ENCODE results near the gene ARPC5L.
"Not testable (repeated sequence)": the region's sequence is repeated elsewhere in the genome, so short reads cannot be mapped to it uniquely, and the experiment has no call there.

Gene ARPC5L

DNA sequence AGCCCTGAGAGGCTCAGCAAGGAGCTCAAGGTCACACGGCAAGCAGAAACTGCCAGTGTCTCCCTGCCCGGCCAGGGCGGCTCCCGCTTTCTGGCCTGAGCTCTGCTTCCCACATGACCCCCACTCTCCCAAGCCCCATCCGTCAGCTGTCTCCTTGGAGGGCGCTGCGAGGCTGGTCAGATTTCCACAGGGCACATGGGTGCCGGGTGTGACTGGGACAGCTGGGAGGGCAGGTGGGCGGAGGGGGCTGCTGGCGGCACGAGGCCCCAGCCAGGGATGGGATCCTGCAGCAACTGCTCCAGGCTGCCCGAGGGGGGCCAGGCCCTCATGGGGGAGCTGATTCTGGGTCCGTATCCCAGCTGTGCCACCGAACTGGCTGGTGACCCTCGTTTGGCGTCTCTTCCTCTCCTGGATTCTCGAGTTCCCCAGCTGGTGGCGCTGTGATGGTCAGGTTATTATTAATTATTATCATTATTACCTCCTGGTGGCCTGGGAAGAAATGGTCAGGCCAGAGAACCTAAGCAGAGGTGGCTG, 21.6 kb upstream of the ARPC5L start:
- DNase-seq (ENCODE audit: low read depth in 2 of 2), result no peak

DNA sequence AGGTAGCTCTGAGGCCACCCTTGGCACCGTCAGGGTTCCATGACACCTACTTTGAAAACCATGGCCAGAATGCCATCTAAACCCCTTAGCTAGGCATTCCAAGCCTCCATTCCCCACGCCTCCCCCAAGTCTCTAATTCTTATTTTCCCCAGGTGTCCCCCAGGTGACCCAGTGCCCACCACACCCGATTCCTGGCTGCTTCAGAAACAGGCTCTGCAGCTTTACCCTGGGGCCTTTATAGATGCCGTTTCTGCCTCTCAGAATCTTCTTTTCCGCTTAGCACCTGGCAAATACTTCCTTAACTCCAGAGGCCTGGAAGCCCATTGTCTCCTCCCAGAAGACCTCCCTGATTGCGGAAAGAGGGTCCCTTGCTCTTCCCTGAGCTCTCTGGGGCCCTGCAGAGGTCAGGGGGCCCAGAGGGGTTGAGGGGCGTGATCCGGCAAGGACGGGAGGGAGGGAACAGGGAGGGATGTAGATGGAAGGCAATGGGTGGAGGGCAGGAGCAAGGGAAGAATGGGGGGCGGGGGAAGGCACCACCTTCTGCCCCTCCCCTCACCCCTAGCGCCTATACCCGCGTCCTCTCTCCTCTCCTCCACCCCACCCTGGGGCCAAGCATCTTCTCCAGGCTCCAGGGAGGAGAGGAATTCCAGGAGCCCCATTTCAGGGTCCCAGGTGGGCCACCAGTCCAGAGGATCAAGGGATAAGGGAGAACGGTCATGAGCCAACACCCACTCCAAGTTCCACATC, 20.7 kb upstream of the ARPC5L start:
- no peak for DNase-seq (ENCODE audit: low read depth in 2 of 2)

DNA sequence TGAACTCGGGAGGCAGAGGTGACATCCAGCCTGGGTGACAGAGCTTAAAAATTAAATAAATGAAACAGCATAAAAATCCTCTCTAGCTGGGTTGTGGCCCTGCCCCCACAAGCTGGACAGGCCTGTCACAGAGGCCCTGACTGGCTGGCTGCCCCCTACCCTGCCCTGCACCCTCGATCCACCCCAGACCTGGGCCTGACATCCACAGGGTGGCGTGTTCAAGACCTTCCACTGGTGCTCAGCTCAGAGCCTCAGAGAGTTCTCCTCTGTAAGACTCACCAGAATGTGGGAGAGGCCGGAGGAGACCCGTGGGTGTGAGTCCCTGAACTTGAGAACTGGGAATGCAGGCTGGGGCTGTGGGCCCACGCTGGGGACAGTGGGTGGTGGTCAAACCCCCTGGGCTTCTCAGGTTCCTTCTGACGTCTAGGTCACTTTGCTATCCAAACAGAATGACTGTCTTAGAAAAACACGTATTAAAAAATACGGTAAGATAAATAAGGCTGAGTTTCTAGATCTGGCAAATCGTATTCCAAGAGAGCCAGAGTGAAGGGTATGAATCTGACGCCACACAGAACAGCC, 18.4 kb upstream of the ARPC5L start:
- no peak for DNase-seq (ENCODE audit: low read depth in 2 of 2)

DNA sequence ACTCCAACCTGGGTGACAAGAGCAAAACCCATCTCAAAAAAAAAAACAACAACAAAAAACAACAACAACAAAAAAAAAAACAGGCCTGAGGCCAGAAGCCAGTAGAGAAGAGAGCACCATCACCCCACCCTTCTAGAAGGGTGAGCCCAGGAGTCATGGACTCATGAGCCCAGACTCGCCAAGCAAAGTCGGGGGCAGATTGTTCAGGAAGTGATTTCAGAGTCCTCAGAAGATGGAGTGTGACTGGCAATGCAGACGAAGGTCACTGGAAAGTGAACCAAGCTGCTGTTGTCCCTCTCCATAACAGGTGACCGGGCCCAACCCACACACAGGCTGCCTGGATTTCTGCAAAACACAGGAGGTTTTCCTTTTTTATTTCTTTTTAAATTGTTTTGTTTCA, 17.6 kb upstream of the ARPC5L start:
- no peak for DNase-seq (ENCODE audit: low read depth in 2 of 2)

DNA sequence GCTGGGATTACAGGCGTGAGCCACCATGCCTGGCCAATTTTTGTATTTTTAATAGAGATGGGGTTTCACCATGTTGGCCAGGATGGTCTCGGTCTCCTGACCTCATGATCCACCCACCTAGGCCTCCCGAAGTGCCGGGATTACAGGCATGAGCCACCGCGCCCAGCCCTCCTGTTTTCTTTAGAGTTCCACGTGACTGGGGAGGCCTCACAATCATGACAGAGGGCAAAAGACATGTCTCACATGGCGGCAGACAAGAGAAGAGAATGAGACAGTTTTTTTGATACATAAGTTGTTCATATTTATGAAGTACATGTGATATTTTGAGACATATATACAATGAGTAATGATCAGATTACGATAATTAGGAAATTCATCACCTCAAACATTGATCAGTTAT, 15.5 kb upstream of the ARPC5L start:
- not testable (repeated sequence) for DNase-seq (ENCODE audit: low read depth in 2 of 2)

DNA sequence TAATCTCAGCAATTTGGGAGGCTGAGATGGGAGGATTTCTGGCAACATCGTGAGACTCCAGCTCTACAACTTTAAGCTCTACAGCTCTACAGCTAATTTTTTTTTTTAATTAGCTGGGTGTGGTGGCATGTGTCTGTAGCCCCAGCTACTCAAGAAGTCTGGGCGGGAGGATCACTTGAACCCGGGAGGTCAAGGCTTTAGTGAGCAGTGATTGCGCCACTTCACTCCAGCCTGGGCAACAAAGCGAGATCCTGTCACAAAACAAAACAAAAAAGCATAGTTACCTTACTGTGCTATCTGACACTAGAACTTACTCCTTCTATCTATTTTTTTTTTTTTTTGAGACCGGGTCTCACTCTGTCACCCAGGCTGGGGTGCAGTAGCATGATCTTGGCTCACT, 15.0 kb upstream of the ARPC5L start:
- DNase-seq (ENCODE audit: low read depth in 2 of 2), result no peak

DNA sequence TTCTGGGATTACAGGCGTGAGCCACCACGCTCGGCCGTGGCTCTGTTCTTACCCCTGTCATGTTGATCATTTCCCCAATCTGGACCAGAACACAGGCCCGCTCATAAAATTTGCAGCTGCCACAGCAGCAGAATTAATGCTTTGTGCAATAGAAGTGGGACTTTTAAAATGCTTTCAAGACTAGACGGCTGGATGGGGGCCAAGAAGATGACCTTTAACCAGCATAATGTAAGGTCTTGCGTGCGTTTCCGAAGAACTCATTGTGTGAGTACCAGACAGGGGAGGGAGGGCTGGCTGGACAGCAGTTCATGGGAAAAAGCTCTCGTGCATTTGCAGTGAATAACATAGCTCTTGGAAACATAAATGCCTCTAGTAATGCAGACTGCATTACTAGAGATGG, 12.1 kb upstream of the ARPC5L start:
- no peak for DNase-seq (ENCODE audit: low read depth in 2 of 2)

DNA sequence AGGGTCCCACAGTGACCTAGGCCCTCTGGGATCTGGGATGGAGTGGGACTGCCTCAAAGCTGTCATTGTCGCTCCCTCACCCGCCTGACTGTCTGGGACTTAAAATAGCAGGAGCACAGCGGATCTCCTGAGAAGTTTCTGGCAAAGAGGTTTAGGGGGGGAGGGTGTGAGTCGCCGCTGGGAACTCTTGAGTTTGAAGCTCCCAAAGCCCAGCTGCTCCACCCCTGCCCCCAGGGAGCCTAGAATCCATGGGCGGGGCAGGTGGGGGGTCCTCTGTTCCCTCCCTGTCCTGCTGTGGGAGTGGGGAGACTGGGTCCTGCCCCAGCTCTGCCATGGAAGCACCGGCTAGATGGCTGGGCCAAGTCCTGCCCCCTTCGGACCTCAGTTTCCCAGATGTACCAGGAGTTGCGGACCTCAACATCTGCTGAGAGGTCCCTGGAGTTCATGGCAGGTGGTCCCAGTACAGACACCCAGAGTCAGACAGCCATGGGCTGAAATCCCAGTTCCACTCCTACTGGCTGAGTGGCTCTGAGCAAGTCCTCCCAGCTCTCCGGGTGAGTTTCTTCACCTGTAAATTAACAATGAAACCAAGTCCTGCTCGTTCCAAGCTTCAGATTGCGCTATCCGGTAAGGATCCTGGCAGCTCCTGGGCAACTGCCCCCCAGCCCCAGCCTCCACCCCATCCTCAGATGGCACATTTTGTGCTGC, 9.7 kb upstream of the ARPC5L start:
- DNase-seq (ENCODE audit: low read depth in 2 of 2), result no peak

DNA sequence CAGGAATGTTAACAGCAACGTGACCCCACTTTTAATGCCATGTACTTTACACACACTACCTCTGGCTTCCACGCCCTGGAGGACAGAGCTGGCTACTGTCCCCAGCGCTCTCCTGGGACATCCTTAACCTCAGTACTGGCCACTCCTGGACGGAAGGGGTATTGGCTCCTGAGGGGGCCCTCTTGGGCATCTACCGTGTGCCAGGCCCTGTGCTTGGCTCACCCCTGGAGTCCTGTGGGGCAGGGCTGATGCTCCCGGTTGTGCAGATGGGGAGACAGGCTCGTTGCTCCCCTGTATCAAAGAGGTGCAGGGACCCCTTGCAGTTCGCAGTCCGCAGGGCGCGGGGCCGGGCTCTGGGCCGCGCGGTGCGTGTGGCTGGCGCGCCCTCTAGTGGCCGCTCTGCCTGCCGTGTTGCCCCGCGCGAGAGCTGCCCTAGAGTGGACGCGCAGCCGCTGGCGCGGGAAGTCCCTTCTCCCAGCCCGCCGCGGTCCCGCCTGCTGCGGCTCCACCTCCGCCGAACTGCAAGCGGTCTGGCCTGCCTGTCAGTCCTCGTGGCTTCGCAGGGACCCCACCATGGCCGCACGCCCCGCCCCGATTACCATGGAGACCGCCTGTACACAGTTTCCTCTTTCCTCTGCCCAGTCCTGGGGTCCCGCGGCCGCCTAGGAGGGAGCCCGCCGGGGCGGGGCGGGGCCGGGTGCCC, 8.9 kb upstream of the ARPC5L start, which contains the start of gene WDR38:
Gene WDR38 (plus strand): TSS at position 632 of the 703 bp plus-strand sequence. CDS start 72 bp downstream, outside the sequence.
- DNase-seq (ENCODE audit: low read depth in 2 of 2), result peak; percentile 48 to 79

DNA sequence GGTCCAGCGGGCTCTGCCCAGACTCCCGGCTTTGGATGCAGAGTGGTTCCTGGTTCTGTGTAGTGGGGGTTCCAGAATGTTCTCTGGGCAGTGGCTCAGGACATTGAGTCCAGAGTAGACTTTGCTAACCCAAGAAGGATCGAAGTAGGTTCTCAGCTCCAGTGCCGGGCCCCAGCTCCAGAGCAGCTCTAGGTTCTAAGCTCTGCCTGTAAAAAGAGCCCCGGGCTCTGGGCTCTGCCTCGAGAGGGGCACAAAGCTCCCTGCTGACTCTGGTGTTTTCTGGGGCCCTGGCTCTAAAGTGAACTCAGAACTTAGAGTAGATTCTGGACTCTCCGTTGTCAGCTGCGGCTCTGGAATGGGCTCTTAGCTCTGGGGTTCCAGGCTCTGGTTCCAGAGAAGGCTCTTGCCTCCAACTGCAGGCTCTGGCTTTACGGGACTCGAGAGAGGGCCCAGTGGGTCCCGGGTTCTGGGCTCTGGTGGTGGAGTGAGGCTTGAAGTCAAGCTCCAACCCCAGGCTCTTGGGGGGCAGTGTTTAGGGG, 8.3 kb upstream of the ARPC5L start:
- no peak for DNase-seq (ENCODE audit: low read depth in 2 of 2)

DNA sequence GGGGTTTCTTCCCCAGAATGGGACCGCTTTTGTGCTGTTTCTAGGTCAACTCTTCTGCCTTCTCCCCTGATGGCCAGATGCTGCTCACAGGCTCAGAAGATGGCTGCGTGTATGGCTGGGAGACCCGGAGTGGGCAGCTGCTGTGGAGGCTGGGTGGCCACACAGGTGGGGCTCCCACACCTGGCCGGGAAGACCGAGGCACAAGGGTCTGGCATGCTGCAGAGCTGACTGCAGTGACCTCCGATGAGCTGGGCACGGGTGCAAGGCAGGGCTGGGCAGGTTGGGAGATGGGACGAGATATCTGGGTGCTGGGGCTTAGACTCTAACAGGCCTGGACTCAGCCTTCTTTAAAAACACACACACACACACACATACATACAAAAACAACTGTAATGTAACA, 7.8 kb upstream of the ARPC5L start:
- DNase-seq (ENCODE audit: low read depth in 2 of 2), result no peak

DNA sequence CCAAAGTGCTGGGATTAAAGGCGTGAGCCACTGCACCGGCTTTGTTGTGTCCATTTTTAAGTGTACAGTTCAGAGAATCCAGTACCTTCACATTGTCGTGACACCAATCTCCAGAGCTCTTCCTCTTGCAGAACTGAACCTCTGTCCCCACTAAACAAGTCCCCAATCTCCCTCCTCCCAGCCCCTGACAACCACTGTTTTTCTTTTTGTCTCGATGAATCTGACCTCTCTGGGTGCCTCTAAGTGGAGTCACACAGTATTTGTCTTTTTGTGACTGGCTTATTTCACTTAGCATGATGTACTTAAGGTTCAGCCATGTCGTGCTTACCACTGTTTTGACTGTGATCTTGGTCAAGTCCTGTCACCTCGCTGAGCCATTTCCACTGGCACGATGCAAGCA, 7.1 kb upstream of the ARPC5L start:
- DNase-seq (ENCODE audit: low read depth in 2 of 2), result no peak

DNA sequence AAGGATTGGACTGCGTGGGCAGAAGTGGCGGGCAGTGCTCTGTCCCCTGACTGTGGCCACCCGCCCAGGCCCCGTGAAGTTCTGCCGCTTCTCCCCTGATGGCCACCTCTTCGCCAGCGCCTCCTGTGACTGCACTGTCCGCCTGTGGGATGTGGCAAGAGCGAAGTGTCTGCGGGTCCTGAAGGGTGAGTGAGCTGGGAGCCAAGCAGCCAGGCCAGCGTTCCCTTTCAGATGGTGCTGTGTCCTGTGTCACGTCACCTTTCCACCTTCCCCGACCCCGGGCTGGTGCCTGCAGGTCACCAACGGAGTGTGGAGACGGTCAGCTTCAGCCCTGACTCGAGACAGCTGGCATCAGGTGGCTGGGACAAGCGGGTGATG, 6.4 kb upstream of the ARPC5L start:
- no peak for DNase-seq (ENCODE audit: low read depth in 2 of 2)

DNA sequence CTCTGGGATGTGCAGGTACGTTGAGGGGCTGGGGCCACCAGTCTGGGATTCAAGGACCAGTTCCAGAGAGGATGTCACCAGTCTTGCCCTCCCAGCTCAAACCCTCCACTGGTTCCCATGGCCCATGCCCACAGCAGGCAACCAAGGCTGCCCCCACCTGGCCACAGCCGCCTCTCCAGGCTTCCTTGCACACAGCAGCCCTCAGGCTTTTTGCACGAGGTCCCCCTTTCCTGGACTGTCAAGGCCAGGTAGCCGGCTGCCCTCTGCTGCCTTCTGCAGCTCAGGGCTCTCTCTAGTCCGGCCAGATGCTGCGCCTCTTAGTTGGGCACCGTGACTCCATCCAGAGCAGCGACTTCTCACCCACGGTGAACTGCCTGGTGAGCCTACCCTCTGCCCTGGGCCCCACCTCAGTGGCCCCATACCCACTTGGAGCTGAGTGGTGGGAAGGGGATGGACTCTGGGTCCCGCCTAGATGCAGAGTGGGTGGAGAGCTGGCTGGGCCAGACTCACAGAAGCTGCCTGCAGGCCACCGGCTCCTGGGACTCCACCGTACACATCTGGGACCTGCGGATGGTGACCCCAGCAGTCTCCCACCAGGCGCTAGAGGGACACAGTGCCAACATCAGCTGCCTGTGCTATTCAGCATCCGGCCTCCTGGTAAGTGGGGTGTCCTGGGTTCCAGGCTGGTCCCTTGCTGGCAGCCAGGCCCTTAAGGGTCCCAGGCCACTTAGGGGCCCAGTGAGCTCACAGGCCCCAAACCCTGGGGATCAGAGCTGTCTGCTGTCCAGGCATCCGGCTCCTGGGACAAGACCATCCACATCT, 5.8 kb upstream of the ARPC5L start:
- no peak for DNase-seq (ENCODE audit: low read depth in 2 of 2)

DNA sequence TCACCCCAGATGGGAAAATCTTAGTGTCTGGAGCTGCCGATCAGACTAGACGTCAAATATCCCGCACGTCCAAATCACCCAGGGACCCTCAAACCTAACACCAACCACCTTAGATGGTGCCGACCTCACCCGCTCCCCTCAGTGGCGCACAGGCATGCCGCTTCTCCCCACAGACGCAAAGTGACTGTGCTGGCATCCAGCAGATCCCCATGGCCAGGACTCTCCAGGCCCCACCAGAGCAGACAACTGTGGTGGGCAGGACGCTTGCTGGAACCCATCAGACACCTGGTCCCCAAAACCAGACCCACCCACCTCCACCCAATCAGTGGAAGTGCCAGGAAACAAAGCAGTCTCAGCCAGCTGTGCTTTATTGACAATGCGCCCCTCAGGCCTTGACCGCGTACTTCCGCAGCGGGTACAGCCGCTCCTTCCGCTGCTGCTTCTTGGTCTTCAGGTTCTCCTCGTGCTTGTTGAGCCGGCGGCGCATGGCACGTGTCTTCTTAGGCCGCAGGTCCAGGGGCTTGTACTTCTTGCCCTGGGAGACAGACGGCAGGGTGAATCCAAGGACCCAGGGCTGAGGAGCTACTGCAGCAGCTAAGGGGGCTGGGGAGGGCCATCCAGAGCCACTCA, 4.3 kb upstream of the ARPC5L start:
- no peak for DNase-seq (ENCODE audit: low read depth in 2 of 2)

DNA sequence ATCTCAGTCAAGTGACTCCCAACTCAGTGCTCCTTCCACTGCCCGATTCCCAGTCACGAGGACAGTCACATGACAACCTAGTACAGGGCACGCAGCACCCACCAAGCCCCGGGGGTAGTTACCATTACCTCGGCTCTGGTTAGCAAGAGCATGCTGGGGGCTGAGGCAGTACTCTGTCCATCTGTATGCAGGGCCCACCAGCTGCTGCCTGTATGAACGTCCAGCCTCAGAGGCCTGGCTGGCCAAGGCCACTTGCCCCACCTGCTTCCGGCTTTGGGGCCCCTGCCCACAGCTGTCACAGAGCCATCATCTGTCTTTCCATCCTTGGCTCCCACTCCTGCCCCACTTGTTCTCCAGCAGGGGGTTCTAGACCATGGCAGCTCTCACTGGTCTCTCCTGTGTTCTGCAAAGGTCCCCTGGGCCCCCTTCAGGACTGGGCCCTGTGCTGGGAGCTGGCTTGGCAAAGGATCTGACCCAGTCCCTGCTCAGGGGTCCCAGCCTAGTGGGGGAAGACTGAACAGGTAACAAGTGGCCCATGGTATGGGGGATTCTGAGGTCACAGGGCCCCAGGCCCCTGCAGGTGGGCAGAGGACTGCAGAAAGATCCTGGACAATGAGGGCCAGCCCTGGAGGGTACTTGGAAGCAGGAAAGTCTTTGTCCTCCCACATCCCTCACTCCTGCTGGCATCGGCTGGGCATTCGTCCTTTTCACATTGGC, 3.4 kb upstream of the ARPC5L start:
- DNase-seq (ENCODE audit: low read depth in 2 of 2), result no peak

DNA sequence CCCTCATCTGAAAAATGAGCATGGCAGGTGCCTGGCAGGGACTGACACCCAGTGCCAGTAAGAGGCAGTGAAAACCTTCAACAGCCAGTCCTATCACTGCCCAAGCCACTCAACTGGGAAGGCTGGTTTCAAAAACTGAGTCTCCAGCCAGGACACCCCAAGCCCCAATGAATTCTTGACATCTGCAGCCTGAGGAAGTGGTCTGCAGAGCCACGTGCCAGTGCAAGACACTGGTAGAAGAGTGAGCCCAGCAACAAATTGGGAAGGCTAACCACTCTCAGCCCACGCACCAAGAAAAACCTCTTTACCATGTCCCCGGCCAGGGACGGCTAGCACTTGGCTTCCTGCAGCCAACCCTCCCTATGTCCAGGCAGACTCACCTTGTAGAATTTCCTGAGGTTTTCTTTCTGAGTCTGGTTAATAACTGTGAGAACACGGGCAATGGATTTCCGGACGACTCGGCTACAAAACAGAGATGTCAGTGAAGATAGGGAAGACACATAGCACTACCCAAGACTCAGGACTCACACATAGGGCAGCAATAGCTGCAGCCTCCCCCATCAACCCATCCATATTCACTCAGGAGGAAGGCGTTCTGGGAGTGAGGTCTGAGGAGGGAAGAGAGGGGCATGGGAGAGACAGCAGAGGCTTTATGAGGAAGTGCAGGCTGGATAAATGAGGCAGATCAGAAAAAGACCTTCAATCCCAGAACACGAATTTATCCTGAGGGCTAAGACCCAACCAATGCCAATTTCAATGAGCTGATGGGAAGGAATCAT, 1.9 kb upstream of the ARPC5L start:
- DNase-seq (ENCODE audit: low read depth in 2 of 2), result no peak

DNA sequence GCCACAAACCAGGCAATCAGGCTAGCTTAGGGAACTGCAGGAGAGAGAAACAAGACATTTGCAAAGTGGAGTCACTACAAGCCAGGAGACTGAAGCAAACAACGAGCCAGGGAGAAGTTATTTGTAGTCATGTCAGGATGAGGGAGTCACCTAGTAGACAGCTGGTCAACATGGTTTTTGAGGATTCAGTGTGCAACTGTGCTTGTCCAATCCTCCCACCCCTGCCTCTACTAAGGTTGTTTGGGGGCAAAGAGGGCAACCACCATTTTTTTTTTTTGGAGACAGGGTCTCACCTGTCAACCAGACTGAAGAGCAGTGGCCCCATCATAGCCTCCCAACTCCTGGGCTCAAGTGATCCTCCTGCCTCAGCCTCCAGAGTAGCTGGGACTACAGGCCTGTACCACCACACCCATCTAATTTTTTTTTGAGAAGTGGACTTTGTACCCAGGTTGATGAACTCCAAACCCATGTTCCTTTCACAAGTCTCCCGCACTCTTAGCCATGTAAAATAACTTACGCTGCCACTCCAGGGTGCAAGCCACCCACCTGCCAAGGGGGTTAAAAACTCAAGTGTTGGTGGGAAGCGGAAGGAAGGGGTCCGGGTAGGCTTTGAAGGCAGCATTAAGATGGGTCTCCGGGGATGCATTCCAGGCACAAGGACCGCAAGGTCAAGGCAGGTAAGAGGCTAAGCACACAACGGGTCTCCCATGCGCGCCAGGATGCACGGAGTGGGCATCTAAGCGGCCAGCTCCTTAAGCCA, 1.2 kb upstream of the ARPC5L start:
- no peak for DNase-seq (ENCODE audit: low read depth in 2 of 2)

Data from stimulated activated CD8-positive, alpha-beta memory T cell treated with anti-CD3 and anti-CD28 coated beads, Interleukin-7, amount 100 ng/mL, for 4 hours (primary cell).